Measurements from ENCODE around the gene MPZL1.
A peak's percentile ranks its signal among the peaks of the same experiment; 100 is the strongest.
"Not testable (repeated sequence)": the region's sequence is repeated elsewhere in the genome, so short reads cannot be mapped to it uniquely, and the experiment has no call there.

The MPZL1 gene

GRCh38 chr1:167719715-167720421 lies 1.9 kb upstream of the MPZL1 start:
- not testable (repeated sequence) for FAIRE-seq

- FAIRE-seq = peak; percentile 25
Observed at GRCh38 chr1:167720965-167721616, 691 bp upstream of the MPZL1 start.

- no peak for FAIRE-seq
Observed at GRCh38 chr1:167722152-167722869, 529 bp downstream of the MPZL1 start.

- no peak for FAIRE-seq
Observed at GRCh38 chr1:167722870-167723251, 1.1 kb downstream of the MPZL1 start.

GRCh38 chr1:167723707-167724323 lies 2.0 kb downstream of the MPZL1 start:
- no peak for FAIRE-seq

GRCh38 chr1:167726008-167726407 lies 4.2 kb downstream of the MPZL1 start:
- FAIRE-seq = no peak

GRCh38 chr1:167728818-167729410 lies 7.1 kb downstream of the MPZL1 start:
- FAIRE-seq = no peak

- FAIRE-seq = no peak
Observed at GRCh38 chr1:167734227-167734626, 12.4 kb downstream of the MPZL1 start.

- FAIRE-seq = no peak
Observed at GRCh38 chr1:167734841-167735240, 13.1 kb downstream of the MPZL1 start.

- no peak for FAIRE-seq
Observed at GRCh38 chr1:167737169-167737568, 15.4 kb downstream of the MPZL1 start.

GRCh38 chr1:167738158-167738557 lies 16.4 kb downstream of the MPZL1 start:
- no peak for FAIRE-seq

GRCh38 chr1:167739752-167740151 lies 18.0 kb downstream of the MPZL1 start:
- no peak for FAIRE-seq

GRCh38 chr1:167741103-167741502 lies 19.3 kb downstream of the MPZL1 start:
- not testable (repeated sequence) for FAIRE-seq

GRCh38 chr1:167742392-167743057 lies 20.7 kb downstream of the MPZL1 start:
- FAIRE-seq = not testable (repeated sequence)

- no peak for FAIRE-seq
Observed at GRCh38 chr1:167744901-167745300, 23.1 kb downstream of the MPZL1 start.

- no peak for FAIRE-seq
Observed at GRCh38 chr1:167746013-167746672, 24.4 kb downstream of the MPZL1 start.

- FAIRE-seq = no peak
Observed at GRCh38 chr1:167746988-167747655, 25.3 kb downstream of the MPZL1 start.

GRCh38 chr1:167747988-167748387 lies 26.2 kb downstream of the MPZL1 start:
- peak; percentile 28 for FAIRE-seq

- peak; percentile 9 for FAIRE-seq
Observed at GRCh38 chr1:167748906-167749305, 27.1 kb downstream of the MPZL1 start.

- no peak for FAIRE-seq
Observed at GRCh38 chr1:167749741-167750140, 28.0 kb downstream of the MPZL1 start.

- peak; percentile 48 for FAIRE-seq
Observed at GRCh38 chr1:167750641-167751040, 28.9 kb downstream of the MPZL1 start.

Data from TTC549 (cell line).